ENCODE data around the gene RUSC1. TPM values are rescaled to one million over a fixed set of nuclear protein-coding genes. Genes with fewer than 3 reads are reported as not detected.

The RUSC1 gene
- polyA plus RNA-seq, 1 of the 3 experiments (the other 2 are of a cell fraction) = 49.9 TPM

GRCh38 chr1:155282488-155283091, 38.1 kb upstream of the RUSC1 start (continued):
- TF ChIP-seq RAD21 (IDR thresholded peaks at IDR 0.05; ENCODE audit: low read length) (no peak), YY1 (IDR thresholded peaks at IDR 0.05; ENCODE audit: low read depth) (no peak), FOXJ3 (CRISPR knock-in tag; IDR thresholded peaks at IDR 0.05) (no peak)

GRCh38 chr1:155284476-155284875, 36.2 kb upstream of the RUSC1 start:
- Histone ChIP-seq H3K4me1 (ENCODE audit: control insufficient read depth in 1 of 2, insufficient read depth in 2 of 2, low read depth in 1 of 2, low read length in 1 of 2) (no peaks in the 10 kb centered on the region; a peak in 1 of 4 replicates), H3K9me3 (no peaks in the 10 kb centered on the region), H3K4me2 (no peak overlapping the region), H3K27ac (ENCODE audit: low read depth in 2 of 2, low read length in 1 of 2) (no peak overlapping the region), H3K4me3 (ENCODE audit: low read depth in 2 of 2, low read length in 1 of 2) (no peak overlapping the region), H3F3A (replicated peaks; ENCODE audit: insufficient read depth) (no peaks in the 10 kb centered on the region), H3K9ac (no peak overlapping the region), H4K20me1 (ENCODE audit: insufficient read depth) (no peaks in the 10 kb centered on the region), H3K79me2 (ENCODE audit: insufficient read depth) (no peaks in the 10 kb centered on the region), H3K36me3 (replicated peaks in 1 of 2; ENCODE audit: control insufficient read depth in 1 of 2, insufficient read depth in 2 of 2, low read length in 1 of 2) (no peaks in the 10 kb centered on the region), H2AFZ (ENCODE audit: low read depth) (no peak overlapping the region), H3K27me3 (ENCODE audit: insufficient read depth) (no peaks in the 10 kb centered on the region), H3K9me2 (no peaks in the 10 kb centered on the region)
- POLR2A ChIA-PET = no interaction called here
- no peak for DNase-seq
- TF ChIP-seq FOXM1 (IDR thresholded peaks at IDR 0.05; ENCODE audit: low read depth) (no peak), CTCF (IDR thresholded peaks at IDR 0.05) (no peak), YY1 (IDR thresholded peaks at IDR 0.05; ENCODE audit: low read depth) (no peak), RCOR1 (IDR thresholded peaks at IDR 0.05; ENCODE audit: low read length) (no peak)
- WGBS (ENCODE audit: low lambda C conversion rate) = 83% methylated on average over 7 of the region's 12 CpGs
- CTCF ChIA-PET = interaction anchor here (2.3 kb wide), 1 partner anchor 34 kb away, joined by 9 read pairs; no protein-coding TSS in a partner anchor

GRCh38 chr1:155285063-155285462, 35.6 kb upstream of the RUSC1 start:
- no peaks in the 10 kb centered on the region for H3F3A ChIP-seq (replicated peaks; ENCODE audit: insufficient read depth)
- no peak overlapping the region for H3K9ac ChIP-seq
- no peak overlapping the region for H3K4me3 ChIP-seq (ENCODE audit: low read depth in 2 of 2, low read length in 1 of 2)
- POLR2A ChIA-PET = no interaction called here
- H3K79me2 ChIP-seq (ENCODE audit: insufficient read depth) = no peaks in the 10 kb centered on the region
- 95% methylated on average over 14 of the region's 14 CpGs for WGBS (ENCODE audit: low lambda C conversion rate)
- H3K9me2 ChIP-seq = no peaks in the 10 kb centered on the region
- no peaks in the 10 kb centered on the region for H3K27me3 ChIP-seq (ENCODE audit: insufficient read depth)
- TF ChIP-seq TCF12 (IDR thresholded peaks at IDR 0.05) (no peak), YY1 (IDR thresholded peaks at IDR 0.05; ENCODE audit: low read depth) (no peak)
- no peaks in the 10 kb centered on the region for H3K36me3 ChIP-seq (replicated peaks in 1 of 2; ENCODE audit: control insufficient read depth in 1 of 2, insufficient read depth in 2 of 2, low read length in 1 of 2)
- no peaks in the 10 kb centered on the region for H4K20me1 ChIP-seq (ENCODE audit: insufficient read depth)
- no peak for DNase-seq
- no peak overlapping the region for H3K4me2 ChIP-seq
- no peak overlapping the region for H2AFZ ChIP-seq (ENCODE audit: low read depth)
- H3K4me1 ChIP-seq (ENCODE audit: control insufficient read depth in 1 of 2, insufficient read depth in 2 of 2, low read depth in 1 of 2, low read length in 1 of 2) = no peaks in the 10 kb centered on the region
- no peak overlapping the region for H3K27ac ChIP-seq (ENCODE audit: low read depth in 2 of 2, low read length in 1 of 2)
- CTCF ChIA-PET = interaction anchor here (0.9 to 1.0 kb wide), 2 partner anchors 9 to 219 kb away, joined by 3 to 4 read pairs; no protein-coding TSS in a partner anchor
- no peaks in the 10 kb centered on the region for H3K9me3 ChIP-seq

GRCh38 chr1:155285631-155286044, 35.1 kb upstream of the RUSC1 start:
- POLR2A ChIA-PET = no interaction called here
- CTCF ChIA-PET = interaction anchor here (0.9 to 1.0 kb wide), 2 partner anchors 10 to 219 kb away, joined by 3 to 4 read pairs; no protein-coding TSS in a partner anchor
- TF ChIP-seq NFIC (IDR thresholded peaks at IDR 0.05; ENCODE audit: borderline replicate concordance) = no peak
- TF ChIP-seq NRF1 (IDR thresholded peaks at IDR 0.05; ENCODE audit: low read depth, low read length) = no peak
- no peak for TF ChIP-seq FOXJ3 (CRISPR knock-in tag; IDR thresholded peaks at IDR 0.05)
- no peak for TF ChIP-seq IRF3 (IDR thresholded peaks at IDR 0.05; ENCODE audit: low read depth, low read length)
- no peak for TF ChIP-seq SMC3 (IDR thresholded peaks at IDR 0.05; ENCODE audit: low read depth, low read length)
- no peak for TF ChIP-seq CTCF (IDR thresholded peaks at IDR 0.05)
- TF ChIP-seq GATA2 (CRISPR knock-in tag; IDR thresholded peaks at IDR 0.05) = no peak
- no peak for TF ChIP-seq TAF1 (IDR thresholded peaks at IDR 0.05; ENCODE audit: borderline replicate concordance, low read depth, low read length)
- no peak for TF ChIP-seq CHD2 (IDR thresholded peaks at IDR 0.05; ENCODE audit: low read length, partially characterized antibody)

More at GRCh38 chr1:155285631-155286044, 35.1 kb upstream of the RUSC1 start:
- Histone ChIP-seq H3K27ac (ENCODE audit: low read depth in 2 of 2, low read length in 1 of 2) (no peak overlapping the region), H3K9ac (no peak overlapping the region), H3K4me3 (ENCODE audit: low read depth in 2 of 2, low read length in 1 of 2) (no peak overlapping the region), H3K9me2 (no peaks in the 10 kb centered on the region), H3K79me2 (ENCODE audit: insufficient read depth) (no peaks in the 10 kb centered on the region), H4K20me1 (ENCODE audit: insufficient read depth) (no peaks in the 10 kb centered on the region), H3F3A (replicated peaks; ENCODE audit: insufficient read depth) (no peaks in the 10 kb centered on the region), H2AFZ (ENCODE audit: low read depth) (no peak overlapping the region), H3K4me1 (ENCODE audit: control insufficient read depth in 1 of 2, insufficient read depth in 2 of 2, low read depth in 1 of 2, low read length in 1 of 2) (no peaks in the 10 kb centered on the region), H3K4me2 (no peak overlapping the region), H3K9me3 (no peaks in the 10 kb centered on the region), H3K36me3 (replicated peaks in 1 of 2; ENCODE audit: control insufficient read depth in 1 of 2, insufficient read depth in 2 of 2, low read length in 1 of 2) (no peaks in the 10 kb centered on the region), H3K27me3 (ENCODE audit: insufficient read depth) (no peaks in the 10 kb centered on the region)
- WGBS (ENCODE audit: low lambda C conversion rate) = 91% methylated on average over 7 of the region's 18 CpGs
- DNase-seq = no peak

Measured in SK-N-SH (cell line).